Stimulated activated CD4-positive, alpha-beta T cell treated with anti-CD3 and anti-CD28 coated beads, Interleukin-12 subunit alpha, Interleukin-12 subunit beta, amount 100 ng/mL, for 4 hours (primary cell): ENCODE measurements around the gene CAPN3.
"Not testable (repeated sequence)": the region's sequence is repeated elsewhere in the genome, so short reads cannot be mapped to it uniquely, and the experiment has no call there.

Experiments
- DNase-seq: peaks from one replicate; pipeline ENCODE4 v3.0.0-alpha.2; 2020

CAPN3 gene

GRCh38 chr15:42359249-42359648 lies at the start of gene CAPN3:
Gene CAPN3, plus strand, starts transcription at chr15:42359501. Its CDS starts 305 bp downstream, at chr15:42359806.
- no peak for DNase-seq

GRCh38 chr15:42313463-42313862 lies 45.8 kb upstream of the CAPN3 start:
- DNase-seq: no peak

- no peak for DNase-seq
Observed at GRCh38 chr15:42314818-42315217, 44.5 kb upstream of the CAPN3 start.

DNA sequence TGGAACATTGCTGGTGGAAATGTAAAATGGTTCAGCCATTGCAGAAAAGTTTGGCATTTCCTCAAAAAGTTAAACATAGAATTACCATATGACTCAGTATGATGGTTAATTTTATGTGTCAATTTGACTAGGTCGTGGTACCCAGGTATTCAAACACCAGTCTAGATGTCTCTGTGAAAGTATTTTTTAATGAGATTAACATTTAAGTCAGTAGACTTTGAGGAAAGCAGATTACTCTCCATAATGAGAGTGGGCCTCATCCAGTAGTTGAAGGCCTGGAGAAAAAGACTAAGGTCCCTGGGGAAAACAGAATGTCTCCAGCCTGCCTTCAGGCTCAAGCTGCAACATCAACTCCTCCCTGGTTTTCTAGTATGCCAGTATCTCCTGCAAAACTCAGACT lies 43.8 kb upstream of the CAPN3 start:
- DNase-seq: no peak

GRCh38 chr15:42316282-42316805 lies 43.0 kb upstream of the CAPN3 start:
- DNase-seq: not testable (repeated sequence)

- DNase-seq: no peak
Observed at GRCh38 chr15:42319206-42319605, 40.1 kb upstream of the CAPN3 start.

DNA sequence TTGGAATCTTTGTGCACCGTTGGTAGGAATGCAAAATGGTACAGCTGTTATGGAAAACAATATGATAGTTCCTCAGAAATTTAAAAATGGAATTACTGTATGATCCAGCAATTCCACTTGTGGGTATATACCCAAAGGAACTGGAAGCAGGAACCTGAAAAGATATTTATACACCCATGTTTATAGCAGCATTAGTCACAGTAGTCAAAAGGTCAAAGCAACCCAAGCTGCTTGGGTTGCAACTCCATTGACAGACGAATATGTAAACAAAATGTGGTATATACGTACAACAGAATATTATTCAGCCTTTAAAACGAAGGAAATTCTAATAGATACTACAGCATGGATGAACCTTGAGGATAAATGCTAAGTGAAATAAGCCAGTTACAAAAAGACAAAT lies 35.0 kb upstream of the CAPN3 start:
- DNase-seq: no peak

DNA sequence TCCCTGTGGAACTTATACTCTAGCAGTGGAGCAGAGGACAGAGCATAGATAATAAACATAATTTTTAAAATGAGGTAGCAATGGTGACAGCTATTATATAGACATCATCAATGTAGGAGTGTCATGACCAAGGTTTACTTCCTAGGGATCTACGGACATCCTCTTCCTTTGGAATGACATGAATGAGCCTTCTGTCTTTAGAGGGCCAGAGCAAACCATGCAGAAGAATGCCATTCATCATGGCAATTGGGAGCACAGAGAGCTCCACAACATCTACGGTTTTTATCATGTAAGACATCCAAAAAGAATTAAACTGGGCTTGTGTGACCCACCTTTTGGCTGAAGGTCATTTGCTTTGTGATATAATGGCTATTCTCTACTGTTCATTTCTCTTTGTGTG lies 30.1 kb upstream of the CAPN3 start:
- no peak for DNase-seq

DNA sequence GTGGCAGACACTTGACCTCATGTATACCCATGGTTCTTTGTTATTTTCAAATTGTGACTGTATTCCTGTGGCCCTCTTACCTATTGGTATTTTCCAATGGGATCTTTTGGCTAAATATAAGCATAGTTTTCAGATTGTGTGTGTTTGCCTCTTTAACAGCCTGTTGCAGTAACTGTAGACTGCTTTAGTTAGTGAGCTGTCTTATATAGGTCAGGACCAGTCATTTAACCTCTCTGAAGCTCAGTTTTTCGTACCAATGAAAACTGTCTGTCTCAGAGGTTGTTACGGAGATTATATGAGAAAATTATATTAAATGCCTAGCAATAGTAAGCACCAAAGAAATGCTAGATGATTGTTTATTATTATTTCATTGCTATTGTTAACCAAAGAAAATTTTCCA lies 29.3 kb upstream of the CAPN3 start:
- DNase-seq: no peak

- DNase-seq: no peak
Observed at GRCh38 chr15:42331235-42331634, 28.1 kb upstream of the CAPN3 start.

DNA sequence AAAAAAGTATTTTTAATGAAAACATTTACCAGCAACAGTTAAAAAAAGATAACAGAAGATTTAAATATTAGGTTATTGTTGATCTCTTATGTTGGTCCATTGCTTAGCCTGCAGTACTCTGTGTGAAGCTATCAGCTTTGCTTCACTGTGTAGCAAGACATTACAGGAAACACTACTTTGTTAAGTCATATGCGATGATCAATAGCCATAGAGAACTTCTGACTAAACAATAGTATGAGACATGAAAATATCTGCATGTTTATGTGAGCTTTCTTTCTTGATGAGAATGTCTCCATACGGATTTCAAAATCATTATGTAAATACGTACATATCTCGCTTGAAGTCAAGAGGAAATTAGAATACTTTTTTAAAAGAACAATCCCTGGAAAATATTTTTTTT lies 27.0 kb upstream of the CAPN3 start:
- DNase-seq: no peak

DNA sequence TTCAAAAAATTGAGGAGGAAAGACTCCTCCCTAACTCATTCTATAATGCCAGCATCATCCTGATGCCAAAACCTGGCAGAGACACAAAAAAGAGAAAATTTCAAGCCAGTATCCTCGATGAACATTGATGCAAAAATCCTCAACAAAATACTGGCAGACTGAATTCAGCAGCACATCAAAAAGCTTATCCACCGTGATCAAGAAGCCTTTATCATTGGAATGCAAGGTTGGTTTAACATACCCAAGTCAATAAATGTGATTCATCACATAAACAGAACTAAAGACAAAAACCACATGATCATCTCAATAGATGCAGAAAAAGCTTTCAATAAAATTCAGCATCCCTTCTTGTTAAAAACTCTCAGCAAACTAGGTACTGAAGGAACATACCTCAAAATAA lies 24.2 kb upstream of the CAPN3 start:
- DNase-seq: no peak

- DNase-seq: not testable (repeated sequence)
Observed at GRCh38 chr15:42336650-42337049, 22.7 kb upstream of the CAPN3 start.

DNA sequence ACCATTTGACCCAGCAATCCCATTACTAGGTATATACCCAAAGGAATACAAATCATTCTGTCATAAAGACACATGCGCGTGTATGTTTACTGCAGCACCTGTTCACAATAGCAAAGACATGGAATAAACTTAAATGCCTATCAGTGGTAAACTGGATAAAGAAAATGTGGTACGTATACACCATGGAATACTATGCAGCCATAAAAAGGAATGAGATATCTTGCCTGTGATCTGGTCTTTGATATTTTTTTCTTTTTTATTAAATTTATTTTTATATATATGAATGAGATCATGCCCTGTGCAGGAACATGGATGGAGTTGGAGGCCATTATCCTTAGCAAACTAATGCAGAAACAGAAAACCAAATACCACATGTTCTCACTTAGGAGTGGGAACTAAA lies 22.2 kb upstream of the CAPN3 start:
- DNase-seq: not testable (repeated sequence)

GRCh38 chr15:42338500-42338899 lies 20.8 kb upstream of the CAPN3 start:
- DNase-seq: no peak

GRCh38 chr15:42343596-42344232 lies 15.6 kb upstream of the CAPN3 start:
- no peak for DNase-seq

GRCh38 chr15:42344763-42345162 lies 14.5 kb upstream of the CAPN3 start:
- no peak for DNase-seq

- no peak for DNase-seq
Observed at GRCh38 chr15:42345504-42345903, 13.8 kb upstream of the CAPN3 start.

- no peak for DNase-seq
Observed at GRCh38 chr15:42348083-42348482, 11.2 kb upstream of the CAPN3 start.

DNA sequence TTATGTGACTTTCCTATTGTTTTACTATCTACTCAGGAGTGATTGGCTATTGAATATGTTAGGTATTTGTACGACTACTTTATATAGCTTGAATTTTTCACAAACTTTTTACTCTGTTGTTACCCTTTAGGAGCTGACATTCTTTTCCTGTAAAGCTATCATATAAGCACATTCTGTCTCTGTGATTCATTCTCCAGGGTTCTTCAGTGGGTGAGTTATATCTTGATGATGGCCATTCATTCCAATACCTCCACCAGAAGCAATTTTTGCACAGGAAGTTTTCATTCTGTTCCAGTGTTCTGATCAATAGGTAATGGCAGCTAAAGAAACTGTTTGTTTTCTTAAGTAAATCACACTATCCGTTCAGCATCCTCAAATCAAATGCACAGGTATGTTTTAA lies 10.1 kb upstream of the CAPN3 start:
- no peak for DNase-seq

DNA sequence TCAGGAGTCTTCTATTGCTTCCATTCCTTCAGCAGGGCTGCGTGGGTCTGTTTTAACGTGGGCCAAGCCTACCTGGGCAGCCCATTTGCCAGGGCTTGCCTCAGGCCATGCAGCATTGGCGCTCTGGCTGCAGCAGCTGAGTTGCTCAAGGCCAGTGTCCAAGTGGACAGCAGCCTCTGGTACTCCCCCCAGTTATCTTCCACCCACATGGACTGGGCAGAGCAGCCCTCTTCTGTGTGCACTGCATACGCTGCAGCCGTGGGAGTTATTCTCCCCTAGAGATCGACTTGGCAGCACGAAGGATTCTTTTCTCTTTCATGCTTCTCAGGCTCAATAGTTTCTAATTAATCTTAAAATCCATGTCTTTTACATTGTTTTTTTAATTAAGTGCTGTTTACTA lies 6.9 kb upstream of the CAPN3 start:
- DNase-seq: no peak

GRCh38 chr15:42353061-42353460 lies 6.2 kb upstream of the CAPN3 start:
- no peak for DNase-seq

- DNase-seq: no peak
Observed at GRCh38 chr15:42354824-42355223, 4.5 kb upstream of the CAPN3 start.

- no peak for DNase-seq
Observed at GRCh38 chr15:42355291-42355690, 4.0 kb upstream of the CAPN3 start.

- DNase-seq: no peak
Observed at GRCh38 chr15:42356851-42357250, 2.5 kb upstream of the CAPN3 start.
